Stomach smooth muscle (tissue), 2 donors: ENCODE measurements around the gene PTCSC3.

Source experiments
- H3K27ac ChIP-seq: one replicate; pipeline ENCODE4 v1.7.0; 2013; ENCODE audit warnings: mild to moderate bottlenecking, low read length, inconsistent platforms
- H3K27me3 ChIP-seq, 2 donors: one replicate each; pipeline ENCODE4 v1.7.0; 2013; ENCODE audit warnings: low read length in 2 of 2; ENCODE audit not compliant: insufficient read depth in 2 of 2, control insufficient read depth in 1 of 2
- H3K36me3 ChIP-seq, 2 donors: one replicate each; pipeline ENCODE4 v1.7.0; 2013; ENCODE audit warnings: low read length in 2 of 2; ENCODE audit not compliant: control insufficient read depth in 2 of 2, insufficient read depth in 2 of 2
- H3K4me1 ChIP-seq: one replicate; pipeline ENCODE4 v1.7.0; 2013; ENCODE audit warnings: low read length; ENCODE audit not compliant: control insufficient read depth, insufficient read depth
- H3K4me3 ChIP-seq, 2 donors: one replicate each; pipeline ENCODE4 v1.7.0; 2013; ENCODE audit warnings: low read length in 2 of 2
- H3K9ac ChIP-seq, 2 donors: one replicate each; pipeline ENCODE4 v1.7.0; 2013; ENCODE audit warnings: low read length in 2 of 2, mild to moderate bottlenecking in 1 of 2
- H3K9me3 ChIP-seq, 2 donors: one replicate each; pipeline ENCODE4 v1.7.0; 2013; ENCODE audit warnings: low read length in 2 of 2; ENCODE audit not compliant: control insufficient read depth in 2 of 2
- donor health status: healthy.
- donor health status: Pancreatic carcinoma.

Gene PTCSC3

GRCh38 chr14:36176524-36176923, at the start of gene PTCSC3:
PTCSC3 (minus strand) TSS chr14:36176722.
- H3K36me3 ChIP-seq: no peaks in the 10 kb centered on the region
- no peaks in the 10 kb centered on the region for H3K27me3 ChIP-seq
- H3K27ac ChIP-seq: no peak within 1 kb of the TSS
- no peak within 1 kb of the TSS for H3K9ac ChIP-seq
- H3K4me3 ChIP-seq: no peak within 1 kb of the TSS
- no peaks in the 10 kb centered on the region for H3K9me3 ChIP-seq
- no peaks in the 10 kb centered on the region for H3K4me1 ChIP-seq

- no peaks in the 10 kb centered on the region for H3K4me1 ChIP-seq
- H3K36me3 ChIP-seq: no peaks in the 10 kb centered on the region
- H3K4me3 ChIP-seq: no peak overlapping the region
- peaks cover 0 to 2% of the 10 kb centered on the region in 2 donors for H3K27me3 ChIP-seq
- no peak overlapping the region for H3K27ac ChIP-seq
- H3K9ac ChIP-seq: no peak overlapping the region
- H3K9me3 ChIP-seq: no peaks in the 10 kb centered on the region
These were observed 49.6 kb upstream of the PTCSC3 start for GRCh38 chr14:36226164-36226563.

DNA sequence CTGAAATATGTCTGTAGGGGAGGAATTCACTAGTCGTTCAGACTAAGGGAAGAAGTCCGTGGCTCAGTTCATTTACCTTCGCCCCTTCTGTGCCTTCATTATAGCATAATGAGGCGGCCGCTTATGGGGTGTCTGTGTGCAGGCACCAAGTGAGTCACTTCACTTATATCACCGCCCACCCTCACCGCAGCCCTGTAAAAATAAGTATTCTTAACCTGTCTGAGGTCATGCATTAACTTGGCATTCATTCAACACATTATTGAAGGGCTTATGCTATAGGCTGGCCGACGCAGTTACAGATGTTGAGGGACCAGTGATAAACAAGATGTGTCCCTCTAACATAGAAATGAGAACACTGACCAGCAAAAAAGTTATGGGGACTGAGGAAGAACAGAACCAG, 47.7 kb upstream of the PTCSC3 start:
- no peak overlapping the region for H3K27ac ChIP-seq
- no peaks in the 10 kb centered on the region for H3K4me1 ChIP-seq
- H3K4me3 ChIP-seq: no peak overlapping the region
- H3K27me3 ChIP-seq: peaks cover 0 to 2% of the 10 kb centered on the region in 2 donors
- H3K36me3 ChIP-seq: no peaks in the 10 kb centered on the region
- H3K9me3 ChIP-seq: no peaks in the 10 kb centered on the region
- no peak overlapping the region for H3K9ac ChIP-seq

DNA sequence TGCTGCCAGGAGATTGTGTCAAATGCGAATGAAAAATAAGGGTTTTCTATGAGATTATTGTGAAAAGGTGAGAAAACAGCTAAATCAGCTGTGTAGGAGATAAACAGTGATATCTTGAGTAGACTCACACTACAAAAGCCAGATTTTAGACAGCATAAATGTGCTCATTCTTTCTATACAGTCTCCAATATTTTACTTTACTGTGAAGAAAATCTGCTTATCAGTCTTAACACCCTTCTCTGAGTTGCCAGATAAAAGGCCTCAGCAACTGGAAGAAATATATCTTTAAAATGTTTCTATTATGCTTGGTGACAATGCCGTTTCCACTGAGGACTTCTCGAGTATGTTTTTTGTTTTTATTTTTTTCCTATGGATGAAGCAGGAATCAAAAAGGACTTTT, 47.0 kb upstream of the PTCSC3 start:
- no peaks in the 10 kb centered on the region for H3K9me3 ChIP-seq
- H3K27ac ChIP-seq: no peak overlapping the region
- no peaks in the 10 kb centered on the region for H3K4me1 ChIP-seq
- no peak overlapping the region for H3K9ac ChIP-seq
- H3K36me3 ChIP-seq: no peaks in the 10 kb centered on the region
- H3K27me3 ChIP-seq: peaks cover 0 to 2% of the 10 kb centered on the region in 2 donors
- no peak overlapping the region for H3K4me3 ChIP-seq

- H3K27me3 ChIP-seq: peaks cover 0 to 2% of the 10 kb centered on the region in 2 donors
- no peak overlapping the region for H3K27ac ChIP-seq
- H3K9me3 ChIP-seq: no peaks in the 10 kb centered on the region
- no peaks in the 10 kb centered on the region for H3K36me3 ChIP-seq
- no peak overlapping the region for H3K4me3 ChIP-seq
- H3K9ac ChIP-seq: no peak overlapping the region
- H3K4me1 ChIP-seq: no peaks in the 10 kb centered on the region
These were observed 46.5 kb upstream of the PTCSC3 start for GRCh38 chr14:36222952-36223468.

DNA sequence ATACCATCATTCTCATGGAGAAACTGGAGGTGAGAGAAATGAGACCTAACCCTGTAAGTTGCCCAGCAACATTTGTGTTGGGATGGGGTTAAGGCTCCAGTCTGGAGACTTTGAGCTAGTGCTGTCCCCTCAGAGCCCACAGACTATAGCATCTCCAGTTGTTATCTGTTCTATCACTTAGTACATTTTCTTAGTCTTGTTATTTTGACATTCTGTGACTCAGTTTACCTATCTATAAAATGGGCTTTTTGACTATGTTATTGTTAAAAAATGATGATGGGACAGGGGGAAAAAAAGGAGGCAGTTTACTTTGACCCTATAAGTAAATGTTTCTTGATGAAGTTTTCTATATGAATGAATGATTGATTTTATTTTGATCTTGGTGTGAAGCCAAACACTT, 45.8 kb upstream of the PTCSC3 start:
- H3K4me1 ChIP-seq: no peaks in the 10 kb centered on the region
- no peak overlapping the region for H3K9ac ChIP-seq
- no peak overlapping the region for H3K4me3 ChIP-seq
- peaks cover 0 to 4% of the 10 kb centered on the region in 2 donors for H3K27me3 ChIP-seq
- no peaks in the 10 kb centered on the region for H3K9me3 ChIP-seq
- H3K27ac ChIP-seq: no peak overlapping the region
- H3K36me3 ChIP-seq: no peaks in the 10 kb centered on the region

DNA sequence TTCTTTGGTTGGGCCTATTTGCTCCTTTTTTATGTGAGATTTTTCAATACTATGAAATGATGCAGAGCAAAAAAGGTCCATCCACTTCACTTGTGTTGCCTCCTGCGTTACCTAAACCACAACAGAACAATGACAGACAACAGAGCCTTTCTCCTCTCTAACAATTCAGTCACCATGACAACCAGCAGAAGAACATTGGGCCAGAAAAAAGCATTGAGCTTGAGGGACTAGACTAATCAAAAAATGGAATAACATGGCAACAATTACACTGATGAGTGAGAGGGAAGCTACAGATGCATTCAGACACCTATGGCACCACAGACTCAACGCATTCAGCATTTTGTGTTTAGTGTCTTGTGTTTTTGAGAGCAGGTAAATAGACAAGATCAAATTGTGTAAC, 44.6 kb upstream of the PTCSC3 start:
- Histone ChIP-seq H3K9ac (no peak overlapping the region), H3K36me3 (no peaks in the 10 kb centered on the region), H3K4me3 (no peak overlapping the region), H3K27ac (no peak overlapping the region), H3K27me3 (peaks cover 0 to 4% of the 10 kb centered on the region in 2 donors), H3K4me1 (no peaks in the 10 kb centered on the region), H3K9me3 (no peaks in the 10 kb centered on the region)

DNA sequence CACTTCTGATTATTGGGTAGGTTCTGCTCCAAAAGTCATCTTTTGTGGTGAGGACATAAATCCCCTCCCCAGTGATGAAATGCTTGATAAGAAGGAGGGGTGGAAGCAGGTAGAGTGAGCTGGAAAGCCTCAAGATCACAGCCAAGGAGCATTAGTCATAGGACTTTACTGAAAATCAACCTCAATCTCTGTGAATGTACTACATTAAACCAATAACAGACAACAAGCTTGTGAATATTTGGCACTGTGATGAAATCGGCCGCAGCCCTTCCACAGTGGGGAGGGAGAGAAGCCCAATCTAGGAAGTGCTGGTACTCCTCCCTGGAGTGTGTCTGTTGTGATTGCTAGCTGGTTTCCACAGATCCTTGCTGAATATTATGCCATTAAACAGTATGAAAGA, 41.2 kb upstream of the PTCSC3 start:
- no peaks in the 10 kb centered on the region for H3K4me1 ChIP-seq
- H3K36me3 ChIP-seq: no peaks in the 10 kb centered on the region
- no peak overlapping the region for H3K4me3 ChIP-seq
- H3K27me3 ChIP-seq: peaks cover 0 to 2% of the 10 kb centered on the region in 2 donors
- H3K9me3 ChIP-seq: no peaks in the 10 kb centered on the region
- no peak overlapping the region for H3K27ac ChIP-seq
- H3K9ac ChIP-seq: no peak overlapping the region

DNA sequence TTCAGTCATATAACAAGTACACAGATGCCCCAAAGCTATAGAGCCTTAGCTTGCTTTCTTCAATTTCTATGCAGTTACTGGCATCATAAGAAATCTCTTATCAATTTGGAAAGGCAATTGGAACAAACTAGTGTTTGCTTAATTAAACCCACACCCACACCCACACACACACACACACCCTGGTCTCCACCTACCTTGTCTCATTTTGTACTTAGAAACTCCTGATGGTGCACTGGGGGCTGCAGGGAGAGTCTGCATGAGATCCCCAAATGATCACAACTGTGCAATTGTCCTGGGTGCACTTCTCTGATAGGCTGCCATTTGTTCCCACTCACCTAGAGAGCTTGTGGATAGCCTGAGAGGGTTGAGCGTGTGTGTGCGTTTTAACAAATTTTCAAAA, 40.5 kb upstream of the PTCSC3 start:
- Histone ChIP-seq H3K36me3 (no peaks in the 10 kb centered on the region), H3K4me1 (no peaks in the 10 kb centered on the region), H3K9ac (no peak overlapping the region), H3K27me3 (peaks cover 0 to 2% of the 10 kb centered on the region in 2 donors), H3K9me3 (no peaks in the 10 kb centered on the region), H3K4me3 (no peak overlapping the region), H3K27ac (no peak overlapping the region)

DNA sequence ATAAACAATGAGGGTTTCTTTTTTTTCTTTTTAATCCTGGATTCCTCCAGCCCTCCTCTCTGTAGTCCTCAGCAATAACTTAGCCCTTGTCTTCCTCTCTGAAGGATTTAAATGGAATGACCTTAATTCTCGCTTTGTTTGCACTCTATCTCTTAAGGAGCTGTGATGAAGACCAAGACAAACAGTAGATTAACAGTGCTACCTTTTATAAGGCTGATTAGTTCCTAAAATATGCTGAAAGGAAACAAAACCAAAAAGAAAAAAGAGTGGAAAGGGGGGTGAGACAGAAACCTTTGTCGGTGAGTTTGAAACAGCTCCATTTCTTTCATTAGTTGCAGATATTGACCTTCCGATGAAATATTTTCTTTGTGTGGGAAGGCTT, 38.7 kb upstream of the PTCSC3 start:
- Histone ChIP-seq H3K4me3 (no peak overlapping the region), H3K36me3 (no peaks in the 10 kb centered on the region), H3K9ac (no peak overlapping the region), H3K9me3 (no peaks in the 10 kb centered on the region), H3K4me1 (no peaks in the 10 kb centered on the region), H3K27ac (no peak overlapping the region), H3K27me3 (peaks cover 0 to 2% of the 10 kb centered on the region in 2 donors)

GRCh38 chr14:36214476-36215216, 38.1 kb upstream of the PTCSC3 start:
- no peak overlapping the region for H3K27ac ChIP-seq
- no peaks in the 10 kb centered on the region for H3K36me3 ChIP-seq
- H3K4me3 ChIP-seq: no peak overlapping the region
- peaks cover 0 to 2% of the 10 kb centered on the region in 2 donors for H3K27me3 ChIP-seq
- H3K9me3 ChIP-seq: no peaks in the 10 kb centered on the region
- no peaks in the 10 kb centered on the region for H3K4me1 ChIP-seq
- H3K9ac ChIP-seq: no peak overlapping the region
